ENCODE results near the gene CARD9.

The CARD9 gene

DNA sequence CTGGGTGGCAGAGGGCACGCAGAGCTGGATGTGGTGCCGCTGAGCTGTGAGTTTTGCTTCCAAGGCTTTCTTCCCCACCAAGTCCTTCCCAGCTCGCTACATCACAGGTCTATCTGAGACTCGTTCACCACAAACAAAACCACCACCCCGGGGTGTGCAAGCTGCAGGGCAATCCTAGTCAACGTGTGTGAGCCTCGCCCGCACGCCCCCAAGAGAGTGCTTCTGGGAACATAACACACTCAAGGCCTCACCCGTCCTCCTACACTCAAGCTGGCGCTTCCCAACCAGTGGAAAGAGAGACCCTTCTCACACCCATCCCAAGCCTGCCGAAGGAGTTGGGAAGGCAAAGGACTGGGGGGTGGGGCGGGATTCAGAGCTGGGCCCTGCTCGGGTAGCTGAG, 15.9 kb upstream of the CARD9 start:
- Histone ChIP-seq H3K9me3 (ENCODE audit: control insufficient read depth, insufficient read depth, low read length) (no peaks in the 10 kb centered on the region), H3K36me3 (ENCODE audit: control insufficient read depth, insufficient read depth, low read length) (peaks cover 66% of the 10 kb centered on the region), H3K4me3 (ENCODE audit: low read depth, low read length) (no peak overlapping the region), H3K9ac (ENCODE audit: low read depth, low read length) (no peak overlapping the region), H3K27me3 (ENCODE audit: control insufficient read depth, insufficient read depth, low read length) (no peaks in the 10 kb centered on the region), H3K4me1 (ENCODE audit: control insufficient read depth, insufficient read depth, low read length) (no peaks in the 10 kb centered on the region)

- H3K9me3 ChIP-seq (ENCODE audit: control insufficient read depth, insufficient read depth, low read length) = no peaks in the 10 kb centered on the region
- H3K27me3 ChIP-seq (ENCODE audit: control insufficient read depth, insufficient read depth, low read length) = no peaks in the 10 kb centered on the region
- H3K4me3 ChIP-seq (ENCODE audit: low read depth, low read length) = no peak overlapping the region
- H3K9ac ChIP-seq (ENCODE audit: low read depth, low read length) = no peak overlapping the region
- peaks cover 66% of the 10 kb centered on the region for H3K36me3 ChIP-seq (ENCODE audit: control insufficient read depth, insufficient read depth, low read length)
- H3K4me1 ChIP-seq (ENCODE audit: control insufficient read depth, insufficient read depth, low read length) = no peaks in the 10 kb centered on the region
Measured at GRCh38 chr9:136387217-136387616, 13.7 kb upstream of the CARD9 start.

DNA sequence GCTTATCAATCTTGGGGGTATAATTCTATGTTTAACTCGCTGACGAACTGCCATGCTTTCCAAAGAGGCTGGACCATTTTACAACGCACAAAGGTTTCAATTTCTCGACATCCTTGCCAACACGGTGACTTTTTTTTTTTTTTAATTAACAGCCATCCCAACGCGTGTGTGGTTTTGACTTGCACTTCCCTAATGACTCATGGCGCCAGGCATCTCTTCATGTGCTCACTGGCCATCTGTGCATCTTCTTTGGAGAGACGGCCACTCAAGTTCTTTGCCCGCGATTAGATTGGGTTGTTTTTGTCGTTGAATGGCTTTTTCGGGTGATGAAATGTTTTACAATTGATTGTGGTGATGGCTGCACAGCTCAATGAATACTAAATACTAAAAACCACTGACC, 12.5 kb upstream of the CARD9 start:
- Histone ChIP-seq H3K9ac (ENCODE audit: low read depth, low read length) (no peak overlapping the region), H3K36me3 (ENCODE audit: control insufficient read depth, insufficient read depth, low read length) (peaks cover 70% of the 10 kb centered on the region), H3K27me3 (ENCODE audit: control insufficient read depth, insufficient read depth, low read length) (no peaks in the 10 kb centered on the region), H3K4me1 (ENCODE audit: control insufficient read depth, insufficient read depth, low read length) (no peaks in the 10 kb centered on the region), H3K4me3 (ENCODE audit: low read depth, low read length) (no peak overlapping the region), H3K9me3 (ENCODE audit: control insufficient read depth, insufficient read depth, low read length) (no peaks in the 10 kb centered on the region)

- Histone ChIP-seq H3K27me3 (ENCODE audit: control insufficient read depth, insufficient read depth, low read length) (no peaks in the 10 kb centered on the region), H3K4me3 (ENCODE audit: low read depth, low read length) (no peak overlapping the region), H3K9ac (ENCODE audit: low read depth, low read length) (no peak overlapping the region), H3K4me1 (ENCODE audit: control insufficient read depth, insufficient read depth, low read length) (no peaks in the 10 kb centered on the region), H3K9me3 (ENCODE audit: control insufficient read depth, insufficient read depth, low read length) (no peaks in the 10 kb centered on the region), H3K36me3 (ENCODE audit: control insufficient read depth, insufficient read depth, low read length) (peaks cover 79% of the 10 kb centered on the region)
Measured at GRCh38 chr9:136385015-136385414, 11.5 kb upstream of the CARD9 start.

DNA sequence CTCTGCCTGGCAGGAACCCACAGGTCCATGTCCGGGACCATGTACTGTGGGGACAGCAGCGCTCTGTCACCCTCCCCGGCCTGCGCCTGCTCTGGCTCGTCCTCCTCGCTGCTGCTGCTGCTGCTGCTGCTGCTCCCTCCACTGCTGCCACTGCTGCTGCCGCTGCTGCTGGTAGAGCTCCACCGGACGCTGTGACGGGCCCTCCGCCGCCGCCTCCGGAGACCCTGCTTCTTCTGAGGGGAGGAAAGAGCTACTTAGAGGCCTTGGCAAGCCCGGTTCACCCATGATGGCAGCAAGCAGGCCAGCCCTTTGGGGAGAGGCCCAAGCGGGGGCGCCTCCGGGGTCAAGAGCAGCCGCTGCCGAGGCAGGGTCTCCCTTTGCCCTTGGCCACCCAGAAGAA, 10.0 kb upstream of the CARD9 start:
- H3K27me3 ChIP-seq (ENCODE audit: control insufficient read depth, insufficient read depth, low read length) = no peaks in the 10 kb centered on the region
- no peaks in the 10 kb centered on the region for H3K4me1 ChIP-seq (ENCODE audit: control insufficient read depth, insufficient read depth, low read length)
- H3K4me3 ChIP-seq (ENCODE audit: low read depth, low read length) = no peak overlapping the region
- peaks cover 78% of the 10 kb centered on the region for H3K36me3 ChIP-seq (ENCODE audit: control insufficient read depth, insufficient read depth, low read length)
- H3K9ac ChIP-seq (ENCODE audit: low read depth, low read length) = no peak overlapping the region
- no peaks in the 10 kb centered on the region for H3K9me3 ChIP-seq (ENCODE audit: control insufficient read depth, insufficient read depth, low read length)

- Histone ChIP-seq H3K9ac (ENCODE audit: low read depth, low read length) (no peak overlapping the region), H3K27me3 (ENCODE audit: control insufficient read depth, insufficient read depth, low read length) (no peaks in the 10 kb centered on the region), H3K4me1 (ENCODE audit: control insufficient read depth, insufficient read depth, low read length) (no peaks in the 10 kb centered on the region), H3K4me3 (ENCODE audit: low read depth, low read length) (no peak overlapping the region), H3K9me3 (ENCODE audit: control insufficient read depth, insufficient read depth, low read length) (no peaks in the 10 kb centered on the region), H3K36me3 (ENCODE audit: control insufficient read depth, insufficient read depth, low read length) (peaks cover 72% of the 10 kb centered on the region)
Measured at GRCh38 chr9:136381966-136382513, 8.6 kb upstream of the CARD9 start.

- H3K9ac ChIP-seq (ENCODE audit: low read depth, low read length) = no peak overlapping the region
- peaks cover 75% of the 10 kb centered on the region for H3K36me3 ChIP-seq (ENCODE audit: control insufficient read depth, insufficient read depth, low read length)
- H3K9me3 ChIP-seq (ENCODE audit: control insufficient read depth, insufficient read depth, low read length) = no peaks in the 10 kb centered on the region
Measured at GRCh38 chr9:136381311-136381710, 7.8 kb upstream of the CARD9 start.

DNA sequence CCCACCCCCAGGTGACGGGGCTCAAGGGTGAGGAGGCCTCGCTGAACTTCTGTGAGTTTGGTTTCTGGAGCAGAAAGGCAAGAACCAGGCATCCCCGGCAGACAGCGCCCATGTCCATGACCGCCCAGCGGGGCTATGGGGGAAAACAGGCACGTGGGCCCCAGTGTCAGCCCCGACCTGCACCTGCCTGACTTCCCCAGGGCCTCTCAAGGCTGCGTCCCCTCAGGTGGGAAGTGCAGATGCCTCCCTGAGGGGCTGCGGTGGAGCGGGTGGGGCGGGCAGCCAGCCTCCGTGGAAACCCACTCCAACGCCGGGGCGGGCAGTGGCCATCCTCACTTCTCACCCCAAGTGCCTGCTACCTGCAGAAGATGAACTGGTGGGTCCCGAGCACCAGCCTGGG, 6.9 kb upstream of the CARD9 start:
- H3K36me3 ChIP-seq (ENCODE audit: control insufficient read depth, insufficient read depth, low read length) = peaks cover 77% of the 10 kb centered on the region
- no peak overlapping the region for H3K4me3 ChIP-seq (ENCODE audit: low read depth, low read length)
- no peaks in the 10 kb centered on the region for H3K27me3 ChIP-seq (ENCODE audit: control insufficient read depth, insufficient read depth, low read length)

More at GRCh38 chr9:136381311-136381710, 7.8 kb upstream of the CARD9 start:
- H3K4me1 ChIP-seq (ENCODE audit: control insufficient read depth, insufficient read depth, low read length) = no peaks in the 10 kb centered on the region
- H3K27me3 ChIP-seq (ENCODE audit: control insufficient read depth, insufficient read depth, low read length) = no peaks in the 10 kb centered on the region
- no peak overlapping the region for H3K4me3 ChIP-seq (ENCODE audit: low read depth, low read length)

GRCh38 chr9:136379891-136380290, 6.4 kb upstream of the CARD9 start:
- H3K4me1 ChIP-seq (ENCODE audit: control insufficient read depth, insufficient read depth, low read length) = no peaks in the 10 kb centered on the region
- no peak overlapping the region for H3K9ac ChIP-seq (ENCODE audit: low read depth, low read length)
- H3K9me3 ChIP-seq (ENCODE audit: control insufficient read depth, insufficient read depth, low read length) = no peaks in the 10 kb centered on the region
- H3K4me3 ChIP-seq (ENCODE audit: low read depth, low read length) = no peak overlapping the region
- peaks cover 79% of the 10 kb centered on the region for H3K36me3 ChIP-seq (ENCODE audit: control insufficient read depth, insufficient read depth, low read length)
- no peaks in the 10 kb centered on the region for H3K27me3 ChIP-seq (ENCODE audit: control insufficient read depth, insufficient read depth, low read length)

More for the DNA sequence above, 6.9 kb upstream of the CARD9 start:
- H3K9ac ChIP-seq (ENCODE audit: low read depth, low read length) = no peak overlapping the region
- no peaks in the 10 kb centered on the region for H3K9me3 ChIP-seq (ENCODE audit: control insufficient read depth, insufficient read depth, low read length)
- H3K4me1 ChIP-seq (ENCODE audit: control insufficient read depth, insufficient read depth, low read length) = no peaks in the 10 kb centered on the region

DNA sequence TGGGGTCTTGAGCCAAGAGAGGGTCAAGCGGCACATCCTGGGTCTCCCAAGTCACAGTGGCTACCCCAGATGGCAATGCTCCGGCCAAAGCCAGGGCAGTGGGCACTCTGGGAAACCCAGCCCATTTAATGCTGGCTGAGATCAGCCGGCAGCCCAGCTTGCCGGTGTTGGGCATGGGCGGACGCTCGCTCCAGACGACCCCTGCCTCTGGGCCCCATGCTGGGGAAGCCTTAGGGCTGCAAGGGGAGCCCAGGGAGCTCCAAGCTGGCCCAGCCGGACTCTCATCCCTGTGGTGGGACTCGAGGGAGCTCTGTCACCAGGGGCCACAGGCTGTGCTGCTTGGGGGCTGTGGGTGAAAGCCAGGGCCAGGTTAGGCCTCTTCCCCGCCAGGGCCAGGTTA, 5.9 kb upstream of the CARD9 start:
- no peaks in the 10 kb centered on the region for H3K4me1 ChIP-seq (ENCODE audit: control insufficient read depth, insufficient read depth, low read length)
- no peak overlapping the region for H3K9ac ChIP-seq (ENCODE audit: low read depth, low read length)
- no peaks in the 10 kb centered on the region for H3K9me3 ChIP-seq (ENCODE audit: control insufficient read depth, insufficient read depth, low read length)
- peaks cover 78% of the 10 kb centered on the region for H3K36me3 ChIP-seq (ENCODE audit: control insufficient read depth, insufficient read depth, low read length)
- H3K4me3 ChIP-seq (ENCODE audit: low read depth, low read length) = no peak overlapping the region
- H3K27me3 ChIP-seq (ENCODE audit: control insufficient read depth, insufficient read depth, low read length) = no peaks in the 10 kb centered on the region

GRCh38 chr9:136379003-136379287, 5.5 kb upstream of the CARD9 start:
- no peak overlapping the region for H3K4me3 ChIP-seq (ENCODE audit: low read depth, low read length)
- H3K9me3 ChIP-seq (ENCODE audit: control insufficient read depth, insufficient read depth, low read length) = no peaks in the 10 kb centered on the region
- no peaks in the 10 kb centered on the region for H3K4me1 ChIP-seq (ENCODE audit: control insufficient read depth, insufficient read depth, low read length)
- H3K9ac ChIP-seq (ENCODE audit: low read depth, low read length) = no peak overlapping the region
- peaks cover 76% of the 10 kb centered on the region for H3K36me3 ChIP-seq (ENCODE audit: control insufficient read depth, insufficient read depth, low read length)
- H3K27me3 ChIP-seq (ENCODE audit: control insufficient read depth, insufficient read depth, low read length) = no peaks in the 10 kb centered on the region

DNA sequence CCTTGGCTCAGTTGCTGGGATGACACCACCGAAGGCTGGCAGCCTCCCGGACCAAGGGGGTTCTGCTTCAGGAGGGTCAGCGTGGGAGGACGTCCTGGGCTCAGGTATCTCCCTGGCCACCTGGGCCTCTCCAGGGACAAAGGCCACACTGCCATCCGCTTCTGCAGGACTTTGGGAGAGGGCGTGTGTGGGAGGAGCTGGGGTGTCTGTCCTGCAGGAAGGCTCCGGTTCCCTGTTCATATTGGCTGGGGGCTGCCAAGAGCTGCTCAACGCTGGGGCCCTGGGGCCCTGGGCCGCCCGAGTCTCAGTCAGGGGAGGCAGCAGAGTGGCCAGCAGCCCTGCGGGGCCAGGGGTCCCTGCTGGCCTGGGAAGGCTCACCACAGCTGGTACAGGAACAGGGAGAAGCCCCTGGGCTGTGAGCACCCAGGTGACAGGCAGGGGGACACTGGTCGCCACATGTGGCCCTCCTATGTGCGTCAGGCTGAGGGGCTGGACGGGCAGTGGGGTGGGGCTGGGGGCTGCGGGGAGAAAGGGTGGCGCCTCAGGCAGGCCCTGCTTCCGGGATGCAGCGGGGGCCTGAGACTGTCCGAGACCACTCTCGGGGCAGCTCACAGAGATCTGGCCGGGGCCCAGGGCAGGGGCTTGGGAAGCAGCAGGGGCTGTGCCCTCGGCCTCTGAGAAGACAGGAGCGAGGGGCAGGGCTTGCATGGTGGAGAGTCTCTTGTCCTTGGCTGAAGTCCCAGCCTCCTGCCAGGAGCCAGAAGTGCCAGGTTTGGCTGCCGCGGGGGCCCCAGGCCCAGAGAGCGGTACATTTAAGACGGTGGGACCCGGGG, 4.9 kb upstream of the CARD9 start:
- Histone ChIP-seq H3K27me3 (ENCODE audit: control insufficient read depth, insufficient read depth, low read length) (no peaks in the 10 kb centered on the region), H3K9ac (ENCODE audit: low read depth, low read length) (no peak overlapping the region), H3K4me1 (ENCODE audit: control insufficient read depth, insufficient read depth, low read length) (no peaks in the 10 kb centered on the region), H3K36me3 (ENCODE audit: control insufficient read depth, insufficient read depth, low read length) (peaks cover 75% of the 10 kb centered on the region), H3K4me3 (ENCODE audit: low read depth, low read length) (no peak overlapping the region), H3K9me3 (ENCODE audit: control insufficient read depth, insufficient read depth, low read length) (no peaks in the 10 kb centered on the region)
